ENCODE measurements around the gene ELOVL5.

- no peak for TF ChIP-seq TAF1 (IDR thresholded peaks at IDR 0.05; ENCODE audit: borderline replicate concordance, insufficient read depth, low read length)
- TF ChIP-seq SIN3A (IDR thresholded peaks at IDR 0.05; ENCODE audit: borderline replicate concordance, insufficient read depth, low read length), result no peak
- TF ChIP-seq POLR2AphosphoS5 (IDR thresholded peaks at IDR 0.05; ENCODE audit: low read depth, low read length), result no peak
- TF ChIP-seq REST (IDR thresholded peaks at IDR 0.05; ENCODE audit: insufficient read depth in 1 of 2, low read depth in 2 of 2, low read length in 2 of 2), result no peak
- no peak for TF ChIP-seq FOXP2 (optimal IDR thresholded peaks at IDR 0.05; ENCODE audit: borderline replicate concordance, extremely low read depth, extremely low read length, insufficient read depth)
Measured at GRCh38 chr6:53342217-53342616, 6.5 kb downstream of the ELOVL5 start.
